ENCODE results near the gene TEX14. TPM values are rescaled to one million over a fixed set of nuclear protein-coding genes. Genes with fewer than 3 reads are reported as not detected.
A peak's percentile ranks its signal among the peaks of the same experiment; 100 is the strongest.

Gene TEX14
- total RNA-seq, 1 experiment from 2014 or later = not detected

DNA sequence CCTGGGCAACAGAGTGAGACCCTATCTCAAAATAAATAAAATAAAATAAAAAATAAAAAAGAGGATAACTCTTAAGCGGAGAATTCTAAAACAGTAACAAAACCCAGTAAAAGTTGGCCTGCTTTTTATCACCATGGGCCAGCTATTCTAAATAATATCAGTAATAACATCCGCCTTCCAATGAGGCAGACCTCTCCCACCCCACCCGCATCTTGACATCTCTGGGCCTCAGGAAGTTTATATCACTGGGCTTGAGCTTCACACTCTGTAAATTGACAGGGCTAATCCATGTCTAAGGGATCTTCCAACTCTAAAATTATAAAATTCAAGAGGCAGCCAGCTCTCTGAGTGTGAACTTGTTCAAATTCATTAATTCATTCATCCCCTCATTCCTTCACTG is 94.5 kb downstream of the TEX14 start:
- no peak overlapping the region for H3K4me3 ChIP-seq (ENCODE audit: low read length)
- H4K20me1 ChIP-seq (ENCODE audit: insufficient read depth, low read depth, low read length) = no peaks in the 10 kb centered on the region
- no peaks in the 10 kb centered on the region for H3K79me2 ChIP-seq (ENCODE audit: low read length)
- H3K9me3 ChIP-seq (ENCODE audit: low read length) = no peaks in the 10 kb centered on the region
- H3K27me3 ChIP-seq (ENCODE audit: low read length) = no peaks in the 10 kb centered on the region
- no peak overlapping the region for H3K9ac ChIP-seq (ENCODE audit: low read length)
- H3K4me1 ChIP-seq (ENCODE audit: low read length) = no peaks in the 10 kb centered on the region
- no peak for DNase-seq
- no peak overlapping the region for H3K4me2 ChIP-seq (ENCODE audit: low read depth, low read length, poor library complexity, severe bottlenecking)
- H2AFZ ChIP-seq (ENCODE audit: low read length) = no peak overlapping the region
- H3K9me2 ChIP-seq (replicated peaks; ENCODE audit: insufficient read depth, low read length) = no peaks in the 10 kb centered on the region
- no peak overlapping the region for H3K27ac ChIP-seq (ENCODE audit: low read length)
- H3K36me3 ChIP-seq (ENCODE audit: insufficient read depth, low read length) = no peaks in the 10 kb centered on the region

DNA sequence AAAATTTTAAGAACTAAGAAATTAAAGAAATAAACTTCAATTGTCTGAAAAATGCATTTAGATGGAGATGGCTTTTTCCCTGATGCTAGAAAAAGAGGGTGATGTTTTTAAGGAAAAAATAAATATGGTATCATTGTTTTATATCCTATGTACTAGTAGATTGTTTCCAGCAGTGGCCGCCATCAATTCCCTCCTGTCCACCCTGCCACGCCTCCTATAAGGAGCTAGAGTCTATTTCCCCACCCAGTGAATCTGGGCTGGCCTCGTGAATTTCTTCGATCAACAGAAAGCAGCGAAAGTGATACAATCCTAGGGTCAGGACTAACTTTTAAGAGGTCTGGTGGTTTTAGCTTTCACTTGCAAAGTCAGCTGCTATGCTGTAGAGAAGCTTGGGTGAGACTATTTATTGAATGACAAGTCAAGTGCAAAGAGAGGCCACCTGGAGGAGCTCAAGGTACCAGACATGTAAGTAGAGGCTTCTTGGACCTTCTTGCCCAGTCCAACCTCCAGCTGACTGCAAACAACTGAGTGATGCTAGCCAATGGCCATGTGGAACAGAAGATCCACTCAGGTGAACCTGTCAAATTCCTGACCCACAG is 96.6 kb downstream of the TEX14 start:
- Histone ChIP-seq H3K36me3 (ENCODE audit: insufficient read depth, low read length) (no peaks in the 10 kb centered on the region), H3K4me3 (ENCODE audit: low read length) (no peak overlapping the region), H2AFZ (ENCODE audit: low read length) (no peak overlapping the region), H3K9me2 (replicated peaks; ENCODE audit: insufficient read depth, low read length) (no peaks in the 10 kb centered on the region), H3K27ac (ENCODE audit: low read length) (no peak overlapping the region), H3K4me2 (ENCODE audit: low read depth, low read length, poor library complexity, severe bottlenecking) (no peak overlapping the region), H4K20me1 (ENCODE audit: insufficient read depth, low read depth, low read length) (no peaks in the 10 kb centered on the region), H3K79me2 (ENCODE audit: low read length) (no peaks in the 10 kb centered on the region), H3K9ac (ENCODE audit: low read length) (no peak overlapping the region), H3K9me3 (ENCODE audit: low read length) (no peaks in the 10 kb centered on the region), H3K4me1 (ENCODE audit: low read length) (no peaks in the 10 kb centered on the region), H3K27me3 (ENCODE audit: low read length) (no peaks in the 10 kb centered on the region)
- DNase-seq = no peak

DNA sequence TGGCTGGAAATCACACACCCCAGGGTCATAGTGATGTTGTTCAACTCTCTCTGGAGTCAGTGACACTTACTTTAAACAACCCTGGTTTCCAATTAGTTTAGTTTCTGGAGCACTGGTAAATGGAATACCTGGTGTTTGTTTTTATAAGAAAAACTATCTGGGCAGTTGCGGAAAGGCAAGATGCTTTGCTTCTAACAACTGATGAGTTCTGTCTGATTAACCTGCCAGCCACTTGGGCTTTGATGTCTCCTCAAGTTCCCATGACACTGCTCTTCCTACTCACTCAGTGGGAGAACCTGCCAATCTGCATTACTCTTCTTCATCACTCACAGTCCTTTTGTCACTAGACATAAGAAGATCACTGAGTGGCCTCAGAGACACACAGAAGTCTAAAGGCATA is 98.7 kb downstream of the TEX14 start:
- Histone ChIP-seq H3K27me3 (ENCODE audit: low read length) (no peaks in the 10 kb centered on the region), H3K79me2 (ENCODE audit: low read length) (no peaks in the 10 kb centered on the region), H3K4me1 (ENCODE audit: low read length) (no peaks in the 10 kb centered on the region), H3K36me3 (ENCODE audit: insufficient read depth, low read length) (no peaks in the 10 kb centered on the region), H3K27ac (ENCODE audit: low read length) (no peak overlapping the region), H2AFZ (ENCODE audit: low read length) (no peak overlapping the region), H3K9me3 (ENCODE audit: low read length) (no peaks in the 10 kb centered on the region), H4K20me1 (ENCODE audit: insufficient read depth, low read depth, low read length) (no peaks in the 10 kb centered on the region), H3K9ac (ENCODE audit: low read length) (no peak overlapping the region), H3K9me2 (replicated peaks; ENCODE audit: insufficient read depth, low read length) (no peaks in the 10 kb centered on the region), H3K4me3 (ENCODE audit: low read length) (no peak overlapping the region), H3K4me2 (ENCODE audit: low read depth, low read length, poor library complexity, severe bottlenecking) (no peak overlapping the region)
- no peak for DNase-seq

DNA sequence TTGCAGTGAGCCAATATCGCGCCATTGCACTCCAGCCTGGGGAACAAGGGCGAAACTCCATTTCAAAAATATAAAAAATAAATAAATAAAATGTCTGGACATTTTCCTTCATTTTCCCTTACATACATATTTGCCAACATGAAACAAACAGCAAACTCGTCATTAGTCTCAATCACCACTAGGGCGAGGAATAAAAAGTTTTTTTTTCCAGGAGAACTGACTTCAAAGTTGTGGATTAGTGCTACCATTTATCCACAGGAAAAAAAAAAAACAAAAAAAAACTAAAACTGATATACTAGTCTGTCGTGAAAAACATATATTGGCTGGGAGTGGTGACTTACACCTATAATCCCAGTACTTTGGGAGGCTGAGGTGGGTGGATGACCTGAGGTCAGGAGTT is 100.4 kb downstream of the TEX14 start:
- Histone ChIP-seq H3K4me3 (ENCODE audit: low read length) (no peak overlapping the region), H3K27ac (ENCODE audit: low read length) (no peak overlapping the region), H3K9me3 (ENCODE audit: low read length) (no peaks in the 10 kb centered on the region), H3K4me1 (ENCODE audit: low read length) (no peaks in the 10 kb centered on the region), H3K9ac (ENCODE audit: low read length) (no peak overlapping the region), H3K79me2 (ENCODE audit: low read length) (no peaks in the 10 kb centered on the region), H3K9me2 (replicated peaks; ENCODE audit: insufficient read depth, low read length) (no peaks in the 10 kb centered on the region), H3K27me3 (ENCODE audit: low read length) (no peaks in the 10 kb centered on the region), H3K4me2 (ENCODE audit: low read depth, low read length, poor library complexity, severe bottlenecking) (no peak overlapping the region), H4K20me1 (ENCODE audit: insufficient read depth, low read depth, low read length) (no peaks in the 10 kb centered on the region), H3K36me3 (ENCODE audit: insufficient read depth, low read length) (no peaks in the 10 kb centered on the region), H2AFZ (ENCODE audit: low read length) (no peak overlapping the region)
- no peak for DNase-seq

DNA sequence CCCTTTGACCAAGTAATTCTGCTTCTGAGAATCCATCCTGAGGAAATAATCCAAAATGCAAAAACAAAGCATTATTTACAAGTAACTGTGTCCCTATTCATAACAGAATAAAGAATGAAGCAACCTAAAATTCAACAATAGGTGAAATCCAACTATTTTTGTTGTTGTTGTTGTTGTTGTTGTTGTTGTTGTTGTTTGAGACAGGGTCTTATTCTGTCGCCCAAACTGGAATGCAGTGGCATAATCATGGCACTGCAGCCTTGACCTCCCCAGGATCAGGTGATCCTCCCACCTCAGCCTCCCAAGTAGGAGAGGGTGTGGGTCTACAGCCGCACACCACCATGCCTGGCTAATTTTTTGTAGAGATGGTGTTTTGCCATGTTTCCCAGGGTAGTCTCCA is 101.5 kb downstream of the TEX14 start:
- H3K27ac ChIP-seq (ENCODE audit: low read length) = no peak overlapping the region
- no peaks in the 10 kb centered on the region for H3K9me2 ChIP-seq (replicated peaks; ENCODE audit: insufficient read depth, low read length)
- no peaks in the 10 kb centered on the region for H3K27me3 ChIP-seq (ENCODE audit: low read length)
- no peak overlapping the region for H3K4me3 ChIP-seq (ENCODE audit: low read length)
- H3K4me1 ChIP-seq (ENCODE audit: low read length) = no peaks in the 10 kb centered on the region
- H3K9ac ChIP-seq (ENCODE audit: low read length) = no peak overlapping the region
- H3K79me2 ChIP-seq (ENCODE audit: low read length) = no peaks in the 10 kb centered on the region
- H3K4me2 ChIP-seq (ENCODE audit: low read depth, low read length, poor library complexity, severe bottlenecking) = no peak overlapping the region
- no peaks in the 10 kb centered on the region for H3K9me3 ChIP-seq (ENCODE audit: low read length)
- H3K36me3 ChIP-seq (ENCODE audit: insufficient read depth, low read length) = no peaks in the 10 kb centered on the region
- no peak overlapping the region for H2AFZ ChIP-seq (ENCODE audit: low read length)
- DNase-seq = no peak
- no peaks in the 10 kb centered on the region for H4K20me1 ChIP-seq (ENCODE audit: insufficient read depth, low read depth, low read length)

DNA sequence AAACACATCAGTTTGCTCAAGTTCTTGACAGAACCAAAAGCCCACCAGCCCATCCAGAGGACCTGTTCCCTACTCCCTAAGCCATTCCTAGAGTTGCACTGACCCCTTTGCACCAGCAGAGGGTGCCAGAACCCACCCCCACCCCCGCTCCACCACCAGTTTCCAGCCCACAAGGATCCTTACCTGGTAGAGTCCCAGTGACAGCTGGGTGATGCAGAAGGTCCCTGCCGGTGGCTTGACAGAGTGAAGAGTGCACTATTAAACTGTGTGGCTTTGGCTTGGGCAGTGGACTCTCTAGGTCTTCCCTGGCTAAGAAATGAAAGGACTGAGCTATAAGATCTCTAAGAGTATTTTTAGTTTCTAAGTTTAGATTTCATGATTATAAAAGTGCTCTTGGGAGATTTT is 104.1 kb downstream of the TEX14 start:
- H3K36me3 ChIP-seq (ENCODE audit: insufficient read depth, low read length) = no peaks in the 10 kb centered on the region

DNA sequence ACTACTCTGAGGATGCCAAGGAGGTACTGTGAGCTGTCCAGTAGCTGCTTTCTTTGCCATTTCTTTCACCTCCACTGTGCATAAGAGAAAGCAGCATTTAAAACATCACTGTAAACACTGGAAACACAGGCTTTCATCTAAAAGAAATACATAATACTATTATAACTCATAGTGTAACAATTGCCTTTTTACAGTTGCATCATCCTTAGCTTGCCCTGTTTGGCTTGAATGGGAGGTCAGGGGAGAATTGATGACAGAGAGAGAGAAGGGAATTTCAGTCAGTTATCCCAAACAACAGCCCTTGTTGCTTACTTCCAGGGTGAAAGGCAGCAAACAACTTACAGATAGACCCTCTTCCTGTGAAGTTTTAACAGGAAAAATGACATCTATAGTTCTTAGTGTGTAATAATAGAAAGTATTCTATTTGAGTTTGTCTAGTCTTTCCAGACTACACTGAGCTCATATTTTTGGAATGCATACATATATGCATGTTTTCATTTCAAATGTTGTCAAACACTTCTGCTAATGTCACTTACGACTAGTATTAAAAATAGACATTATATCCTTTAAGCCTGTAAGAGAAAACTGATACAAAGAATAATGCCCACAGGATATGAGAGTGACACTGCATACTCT is 105.7 kb downstream of the TEX14 start:
- H3K4me2 ChIP-seq (ENCODE audit: low read depth, low read length, poor library complexity, severe bottlenecking) = no peak overlapping the region
- no peaks in the 10 kb centered on the region for H4K20me1 ChIP-seq (ENCODE audit: insufficient read depth, low read depth, low read length)
- H3K9ac ChIP-seq (ENCODE audit: low read length) = no peak overlapping the region
- no peak overlapping the region for H3K27ac ChIP-seq (ENCODE audit: low read length)
- DNase-seq = no peak
- no peaks in the 10 kb centered on the region for H3K9me3 ChIP-seq (ENCODE audit: low read length)
- no peaks in the 10 kb centered on the region for H3K79me2 ChIP-seq (ENCODE audit: low read length)
- no peak overlapping the region for H3K4me3 ChIP-seq (ENCODE audit: low read length)
- H2AFZ ChIP-seq (ENCODE audit: low read length) = no peak overlapping the region
- no peaks in the 10 kb centered on the region for H3K9me2 ChIP-seq (replicated peaks; ENCODE audit: insufficient read depth, low read length)
- H3K27me3 ChIP-seq (ENCODE audit: low read length) = no peaks in the 10 kb centered on the region
- H3K36me3 ChIP-seq (ENCODE audit: insufficient read depth, low read length) = no peaks in the 10 kb centered on the region
- no peaks in the 10 kb centered on the region for H3K4me1 ChIP-seq (ENCODE audit: low read length)

More for the DNA sequence above, 104.1 kb downstream of the TEX14 start:
- H3K4me1 ChIP-seq (ENCODE audit: low read length) = no peaks in the 10 kb centered on the region
- peak; percentile 82 for DNase-seq
- H3K27me3 ChIP-seq (ENCODE audit: low read length) = no peaks in the 10 kb centered on the region
- H3K27ac ChIP-seq (ENCODE audit: low read length) = no peak overlapping the region
- no peaks in the 10 kb centered on the region for H3K9me2 ChIP-seq (replicated peaks; ENCODE audit: insufficient read depth, low read length)
- no peaks in the 10 kb centered on the region for H4K20me1 ChIP-seq (ENCODE audit: insufficient read depth, low read depth, low read length)
- H3K4me2 ChIP-seq (ENCODE audit: low read depth, low read length, poor library complexity, severe bottlenecking) = no peak overlapping the region
- no peak overlapping the region for H3K4me3 ChIP-seq (ENCODE audit: low read length)
- H3K79me2 ChIP-seq (ENCODE audit: low read length) = no peaks in the 10 kb centered on the region
- no peak overlapping the region for H2AFZ ChIP-seq (ENCODE audit: low read length)
- H3K9ac ChIP-seq (ENCODE audit: low read length) = no peak overlapping the region
- no peaks in the 10 kb centered on the region for H3K9me3 ChIP-seq (ENCODE audit: low read length)

DNA sequence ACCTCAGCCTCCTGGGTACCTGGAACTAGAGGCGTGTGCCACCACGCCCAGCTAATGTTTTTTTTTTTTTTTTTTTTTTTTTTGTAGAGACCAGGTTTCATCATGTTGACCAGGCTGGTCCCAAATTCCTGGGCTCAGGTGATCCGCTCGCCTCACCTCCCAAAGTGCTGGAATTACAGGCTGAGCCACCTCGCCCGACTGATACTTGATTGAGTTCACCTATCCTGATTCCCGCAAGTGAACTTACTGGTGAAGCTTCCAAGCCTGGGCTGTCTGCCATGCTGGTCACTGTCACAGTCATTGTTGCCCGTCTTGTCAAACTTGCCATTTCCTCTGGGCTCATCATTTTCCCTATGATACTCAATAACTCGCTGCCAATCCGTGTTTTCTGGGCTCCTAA is 106.3 kb downstream of the TEX14 start:
- no peak overlapping the region for H3K4me2 ChIP-seq (ENCODE audit: low read depth, low read length, poor library complexity, severe bottlenecking)
- H4K20me1 ChIP-seq (ENCODE audit: insufficient read depth, low read depth, low read length) = no peaks in the 10 kb centered on the region
- H3K79me2 ChIP-seq (ENCODE audit: low read length) = no peaks in the 10 kb centered on the region
- no peaks in the 10 kb centered on the region for H3K9me3 ChIP-seq (ENCODE audit: low read length)
- no peak for DNase-seq
- no peaks in the 10 kb centered on the region for H3K9me2 ChIP-seq (replicated peaks; ENCODE audit: insufficient read depth, low read length)
- H2AFZ ChIP-seq (ENCODE audit: low read length) = no peak overlapping the region
- no peaks in the 10 kb centered on the region for H3K27me3 ChIP-seq (ENCODE audit: low read length)
- H3K4me3 ChIP-seq (ENCODE audit: low read length) = no peak overlapping the region
- H3K36me3 ChIP-seq (ENCODE audit: insufficient read depth, low read length) = no peaks in the 10 kb centered on the region
- H3K9ac ChIP-seq (ENCODE audit: low read length) = no peak overlapping the region
- no peak overlapping the region for H3K27ac ChIP-seq (ENCODE audit: low read length)
- H3K4me1 ChIP-seq (ENCODE audit: low read length) = no peaks in the 10 kb centered on the region
